K562 (cell line): ENCODE measurements around the gene DTYMK. TPM values are rescaled to one million over a fixed set of nuclear protein-coding genes. Genes with fewer than 3 reads are reported as not detected.
A peak's percentile ranks its signal among the peaks of the same experiment; 100 is the strongest.

ENCODE experiments used
- BCL6 ChIP-seq: fragments of 250-450 bp; sonication (Bioruptor Pico); IDR thresholded peaks from 2 replicates; pipeline ENCODE4 v1.4.0; 2020
- EWSR1 ChIP-seq: fragments of 450-650 bp; IDR thresholded peaks from 2 replicates; pipeline ENCODE4 v1.6.1; 2018; ENCODE audit warnings: borderline replicate concordance, mild to moderate bottlenecking, low read depth, moderate library complexity; ENCODE audit not compliant: partially characterized antibody
- HMG20A ChIP-seq: fragments of 450-650 bp; formaldehyde crosslinking; conservative IDR thresholded peaks from 2 replicates; pipeline ENCODE4 v1.4.0; 2020; ENCODE audit warnings: mild to moderate bottlenecking, mixed read lengths
- HNRNPL ChIP-seq: fragments of 200-400 bp; formaldehyde crosslinking; IDR thresholded peaks from 2 replicates; pipeline ENCODE4 v1.6.1; 2017; ENCODE audit warnings: low read depth, mild to moderate bottlenecking, low read length
- MTA3 ChIP-seq: fragments of 450-650 bp; formaldehyde crosslinking; IDR thresholded peaks from 2 replicates; pipeline ENCODE4 v1.6.1; 2017; ENCODE audit warnings: mild to moderate bottlenecking, borderline replicate concordance
- NFYB ChIP-seq: IDR thresholded peaks from 2 replicates; pipeline ENCODE4 v1.6.1; 2011; ENCODE audit warnings: mild to moderate bottlenecking, moderate library complexity; ENCODE audit not compliant: insufficient read length; ENCODE audit errors: extremely low read depth
- SMAD4 ChIP-seq: fragments of 250-450 bp; sonication (Bioruptor Pico); conservative IDR thresholded peaks from 2 replicates; pipeline ENCODE4 v1.8.0; 2021; ENCODE audit warnings: inconsistent platforms, mild to moderate bottlenecking, moderate library complexity
- ZNF133 ChIP-seq: fragments of 250-450 bp; sonication (Bioruptor Pico); IDR thresholded peaks from 2 replicates; pipeline ENCODE4 v1.4.0; 2020; ENCODE audit warnings: mild to moderate bottlenecking
- ZNF232 ChIP-seq: sonication (generic); formaldehyde crosslinking; IDR thresholded peaks from 2 replicates; pipeline ENCODE4 v1.8.0; 2022; ENCODE audit warnings: mild to moderate bottlenecking, missing genetic modification reagents
- ZNF253 ChIP-seq: fragments of 250-450 bp; sonication (Bioruptor Pico); conservative IDR thresholded peaks from 2 replicates; pipeline ENCODE4 v1.6.1; 2021; ENCODE audit warnings: mild to moderate bottlenecking
- ZNF699 ChIP-seq: fragments of 250-450 bp; sonication (Bioruptor Pico); IDR thresholded peaks from 2 replicates; pipeline ENCODE4 v1.8.0; 2021; ENCODE audit warnings: mild to moderate bottlenecking, moderate library complexity; ENCODE audit not compliant: insufficient replicate concordance
- polyA plus RNA-seq, 8 experiments: library from polyadenylated mRNA; depleted of rRNA in 4 of 8; stranded (reverse) in 5 of 8; unstranded in 3 of 8; fragments of >200 nt; fragmentation: Nextera tagmentation in 2 of 8; fragmentation: Illumina TruSeq in 1 of 8; extraction: Ambion mirVana in 2 of 8; extraction: Trizol in 1 of 8; gene quantifications; 2 replicates each; pipeline versions ENCODE4 v1.2.1 to v1.2.3, GENCODE V29; 2011 to 2014; ENCODE audit warnings: inconsistent platforms in 1 of 8, missing spikeins in 1 of 8
- total RNA-seq, 7 experiments: library from RNA; depleted of rRNA in 6 of 7; stranded (reverse); fragments of >200 nt in 6 of 7; fragmentation: Illumina TruSeq in 2 of 7; extraction: Trizol in 2 of 7; gene quantifications; 2 replicates each; pipeline versions ENCODE4 v1.2.1 to v1.2.3, GENCODE V29; 2011 to 2021; ENCODE audit warnings: low replicate concordance in 1 of 7
- TF ChIP-seq, protein P1 (sequence below): fragments of 450-650 bp; formaldehyde crosslinking; IDR thresholded peaks from 2 replicates; pipeline ENCODE4 v1.4.0; 2020; ENCODE audit warnings: mild to moderate bottlenecking, moderate library complexity
- TF ChIP-seq, protein P2 (sequence below): fragments of 450-650 bp; IDR thresholded peaks from 2 replicates; pipeline ENCODE4 v1.6.1; 2016; ENCODE audit warnings: mild to moderate bottlenecking, moderate library complexity
- TF ChIP-seq, protein P3 (sequence below): fragments of 450-650 bp; IDR thresholded peaks from 2 replicates; pipeline ENCODE4 v1.6.1; 2016; ENCODE audit warnings: missing biosample characterization, missing genetic modification characterization

DTYMK gene
- total and polyA plus RNA-seq, 9 of the 15 experiments (the other 6 are each of a cell fraction or from before 2014, with no cell fraction given) = 8.2 to 85.0 (median 47.9) TPM

- TF ChIP-seq ZNF133 (no peak), SMAD4 (CRISPR knock-in tag) (no peak), ZNF699 (CRISPR knock-in tag) (no peak), EWSR1 (no peak), ZNF232 (CRISPR knock-in tag) (no peak), MTA3 (no peak; the same call in 1 of the 2 replicates), ZNF253 (CRISPR knock-in tag) (no peak), HNRNPL (peak; percentile 86), BCL6 (no peak), HMG20A (CRISPR knock-in tag) (no peak), NFYB (no peak)
- TF ChIP-seq, protein P1, sequence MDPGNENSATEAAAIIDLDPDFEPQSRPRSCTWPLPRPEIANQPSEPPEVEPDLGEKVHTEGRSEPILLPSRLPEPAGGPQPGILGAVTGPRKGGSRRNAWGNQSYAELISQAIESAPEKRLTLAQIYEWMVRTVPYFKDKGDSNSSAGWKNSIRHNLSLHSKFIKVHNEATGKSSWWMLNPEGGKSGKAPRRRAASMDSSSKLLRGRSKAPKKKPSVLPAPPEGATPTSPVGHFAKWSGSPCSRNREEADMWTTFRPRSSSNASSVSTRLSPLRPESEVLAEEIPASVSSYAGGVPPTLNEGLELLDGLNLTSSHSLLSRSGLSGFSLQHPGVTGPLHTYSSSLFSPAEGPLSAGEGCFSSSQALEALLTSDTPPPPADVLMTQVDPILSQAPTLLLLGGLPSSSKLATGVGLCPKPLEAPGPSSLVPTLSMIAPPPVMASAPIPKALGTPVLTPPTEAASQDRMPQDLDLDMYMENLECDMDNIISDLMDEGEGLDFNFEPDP = 0 out of 2 replicates have a peak, but pooled peaks have one; percentile 34
- TF ChIP-seq, protein P2, sequence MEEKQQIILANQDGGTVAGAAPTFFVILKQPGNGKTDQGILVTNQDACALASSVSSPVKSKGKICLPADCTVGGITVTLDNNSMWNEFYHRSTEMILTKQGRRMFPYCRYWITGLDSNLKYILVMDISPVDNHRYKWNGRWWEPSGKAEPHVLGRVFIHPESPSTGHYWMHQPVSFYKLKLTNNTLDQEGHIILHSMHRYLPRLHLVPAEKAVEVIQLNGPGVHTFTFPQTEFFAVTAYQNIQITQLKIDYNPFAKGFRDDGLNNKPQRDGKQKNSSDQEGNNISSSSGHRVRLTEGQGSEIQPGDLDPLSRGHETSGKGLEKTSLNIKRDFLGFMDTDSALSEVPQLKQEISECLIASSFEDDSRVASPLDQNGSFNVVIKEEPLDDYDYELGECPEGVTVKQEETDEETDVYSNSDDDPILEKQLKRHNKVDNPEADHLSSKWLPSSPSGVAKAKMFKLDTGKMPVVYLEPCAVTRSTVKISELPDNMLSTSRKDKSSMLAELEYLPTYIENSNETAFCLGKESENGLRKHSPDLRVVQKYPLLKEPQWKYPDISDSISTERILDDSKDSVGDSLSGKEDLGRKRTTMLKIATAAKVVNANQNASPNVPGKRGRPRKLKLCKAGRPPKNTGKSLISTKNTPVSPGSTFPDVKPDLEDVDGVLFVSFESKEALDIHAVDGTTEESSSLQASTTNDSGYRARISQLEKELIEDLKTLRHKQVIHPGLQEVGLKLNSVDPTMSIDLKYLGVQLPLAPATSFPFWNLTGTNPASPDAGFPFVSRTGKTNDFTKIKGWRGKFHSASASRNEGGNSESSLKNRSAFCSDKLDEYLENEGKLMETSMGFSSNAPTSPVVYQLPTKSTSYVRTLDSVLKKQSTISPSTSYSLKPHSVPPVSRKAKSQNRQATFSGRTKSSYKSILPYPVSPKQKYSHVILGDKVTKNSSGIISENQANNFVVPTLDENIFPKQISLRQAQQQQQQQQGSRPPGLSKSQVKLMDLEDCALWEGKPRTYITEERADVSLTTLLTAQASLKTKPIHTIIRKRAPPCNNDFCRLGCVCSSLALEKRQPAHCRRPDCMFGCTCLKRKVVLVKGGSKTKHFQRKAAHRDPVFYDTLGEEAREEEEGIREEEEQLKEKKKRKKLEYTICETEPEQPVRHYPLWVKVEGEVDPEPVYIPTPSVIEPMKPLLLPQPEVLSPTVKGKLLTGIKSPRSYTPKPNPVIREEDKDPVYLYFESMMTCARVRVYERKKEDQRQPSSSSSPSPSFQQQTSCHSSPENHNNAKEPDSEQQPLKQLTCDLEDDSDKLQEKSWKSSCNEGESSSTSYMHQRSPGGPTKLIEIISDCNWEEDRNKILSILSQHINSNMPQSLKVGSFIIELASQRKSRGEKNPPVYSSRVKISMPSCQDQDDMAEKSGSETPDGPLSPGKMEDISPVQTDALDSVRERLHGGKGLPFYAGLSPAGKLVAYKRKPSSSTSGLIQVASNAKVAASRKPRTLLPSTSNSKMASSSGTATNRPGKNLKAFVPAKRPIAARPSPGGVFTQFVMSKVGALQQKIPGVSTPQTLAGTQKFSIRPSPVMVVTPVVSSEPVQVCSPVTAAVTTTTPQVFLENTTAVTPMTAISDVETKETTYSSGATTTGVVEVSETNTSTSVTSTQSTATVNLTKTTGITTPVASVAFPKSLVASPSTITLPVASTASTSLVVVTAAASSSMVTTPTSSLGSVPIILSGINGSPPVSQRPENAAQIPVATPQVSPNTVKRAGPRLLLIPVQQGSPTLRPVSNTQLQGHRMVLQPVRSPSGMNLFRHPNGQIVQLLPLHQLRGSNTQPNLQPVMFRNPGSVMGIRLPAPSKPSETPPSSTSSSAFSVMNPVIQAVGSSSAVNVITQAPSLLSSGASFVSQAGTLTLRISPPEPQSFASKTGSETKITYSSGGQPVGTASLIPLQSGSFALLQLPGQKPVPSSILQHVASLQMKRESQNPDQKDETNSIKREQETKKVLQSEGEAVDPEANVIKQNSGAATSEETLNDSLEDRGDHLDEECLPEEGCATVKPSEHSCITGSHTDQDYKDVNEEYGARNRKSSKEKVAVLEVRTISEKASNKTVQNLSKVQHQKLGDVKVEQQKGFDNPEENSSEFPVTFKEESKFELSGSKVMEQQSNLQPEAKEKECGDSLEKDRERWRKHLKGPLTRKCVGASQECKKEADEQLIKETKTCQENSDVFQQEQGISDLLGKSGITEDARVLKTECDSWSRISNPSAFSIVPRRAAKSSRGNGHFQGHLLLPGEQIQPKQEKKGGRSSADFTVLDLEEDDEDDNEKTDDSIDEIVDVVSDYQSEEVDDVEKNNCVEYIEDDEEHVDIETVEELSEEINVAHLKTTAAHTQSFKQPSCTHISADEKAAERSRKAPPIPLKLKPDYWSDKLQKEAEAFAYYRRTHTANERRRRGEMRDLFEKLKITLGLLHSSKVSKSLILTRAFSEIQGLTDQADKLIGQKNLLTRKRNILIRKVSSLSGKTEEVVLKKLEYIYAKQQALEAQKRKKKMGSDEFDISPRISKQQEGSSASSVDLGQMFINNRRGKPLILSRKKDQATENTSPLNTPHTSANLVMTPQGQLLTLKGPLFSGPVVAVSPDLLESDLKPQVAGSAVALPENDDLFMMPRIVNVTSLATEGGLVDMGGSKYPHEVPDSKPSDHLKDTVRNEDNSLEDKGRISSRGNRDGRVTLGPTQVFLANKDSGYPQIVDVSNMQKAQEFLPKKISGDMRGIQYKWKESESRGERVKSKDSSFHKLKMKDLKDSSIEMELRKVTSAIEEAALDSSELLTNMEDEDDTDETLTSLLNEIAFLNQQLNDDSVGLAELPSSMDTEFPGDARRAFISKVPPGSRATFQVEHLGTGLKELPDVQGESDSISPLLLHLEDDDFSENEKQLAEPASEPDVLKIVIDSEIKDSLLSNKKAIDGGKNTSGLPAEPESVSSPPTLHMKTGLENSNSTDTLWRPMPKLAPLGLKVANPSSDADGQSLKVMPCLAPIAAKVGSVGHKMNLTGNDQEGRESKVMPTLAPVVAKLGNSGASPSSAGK = peak; percentile 73
- TF ChIP-seq, protein P3, sequence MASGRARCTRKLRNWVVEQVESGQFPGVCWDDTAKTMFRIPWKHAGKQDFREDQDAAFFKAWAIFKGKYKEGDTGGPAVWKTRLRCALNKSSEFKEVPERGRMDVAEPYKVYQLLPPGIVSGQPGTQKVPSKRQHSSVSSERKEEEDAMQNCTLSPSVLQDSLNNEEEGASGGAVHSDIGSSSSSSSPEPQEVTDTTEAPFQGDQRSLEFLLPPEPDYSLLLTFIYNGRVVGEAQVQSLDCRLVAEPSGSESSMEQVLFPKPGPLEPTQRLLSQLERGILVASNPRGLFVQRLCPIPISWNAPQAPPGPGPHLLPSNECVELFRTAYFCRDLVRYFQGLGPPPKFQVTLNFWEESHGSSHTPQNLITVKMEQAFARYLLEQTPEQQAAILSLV (tag) = no peak
These were observed 15.0 kb upstream of the DTYMK start, which contains the start of gene ING5 (continued) for GRCh38 chr2:241701399-241702154.
